GM12872 (cell line): ENCODE measurements around the gene TENT4B.
A peak's percentile ranks its signal among the peaks of the same experiment; 100 is the strongest.

Experiments used
- CTCF ChIP-seq: IDR thresholded peaks from 3 replicates; pipeline ENCODE4 v1.5.1; 2011; ENCODE audit warnings: low read depth, mild to moderate bottlenecking, low read length, moderate library complexity; ENCODE audit not compliant: insufficient read depth

TENT4B gene

GRCh38 chr16:50272111-50272571 is 119.0 kb downstream of the TENT4B start:
- no peak for TF ChIP-seq CTCF

- no peak for TF ChIP-seq CTCF
Observed at GRCh38 chr16:50272687-50273381, 119.7 kb downstream of the TENT4B start.

- no peak for TF ChIP-seq CTCF
Observed at GRCh38 chr16:50273382-50273690, 120.2 kb downstream of the TENT4B start.

- TF ChIP-seq CTCF: no peak
Observed at GRCh38 chr16:50273888-50274325, 120.8 kb downstream of the TENT4B start.

- TF ChIP-seq CTCF: no peak
Observed at GRCh38 chr16:50274326-50275097, 121.4 kb downstream of the TENT4B start.

GRCh38 chr16:50275098-50275415 is 122.0 kb downstream of the TENT4B start:
- TF ChIP-seq CTCF: peak; percentile 40; the same call in 1 of the 3 replicates

- no peak for TF ChIP-seq CTCF
Observed at GRCh38 chr16:50275428-50276325, 122.6 kb downstream of the TENT4B start.
